Tibial nerve (tissue), 4 donors: ENCODE measurements around the gene ZNF711. TPM values are rescaled to one million over a fixed set of nuclear protein-coding genes. Genes with fewer than 3 reads are reported as not detected.
"Not testable (repeated sequence)": the region's sequence is repeated elsewhere in the genome, so short reads cannot be mapped to it uniquely, and the experiment has no call there.

ENCODE experiments used
- DNase-seq, 2 donors: peaks; one replicate each; pipeline ENCODE4 v3.0.0-alpha.2; 2019; ENCODE audit warnings: low spot score in 2 of 2
- H3K27ac ChIP-seq, 4 donors: fragments of 200-600 bp; sonication (generic) in 3 of 4; one replicate each; pipeline ENCODE4 v1.5.1; 2017 to 2019; ENCODE audit warnings: mild to moderate bottlenecking in 1 of 4
- H3K27me3 ChIP-seq, 2 donors: fragments of 200-600 bp; sonication (generic) in 1 of 2; one replicate each; pipeline versions ENCODE4 v1.5.1 to v1.6.0; 2017 to 2019
- H3K36me3 ChIP-seq, 3 donors: fragments of 200-600 bp; sonication (generic); one replicate each; pipeline ENCODE4 v1.5.1; 2018 to 2019
- H3K4me1 ChIP-seq, 4 donors: fragments of 200-600 bp; sonication (generic) in 3 of 4; one replicate each; pipeline ENCODE4 v1.5.1; 2017 to 2019
- H3K4me3 ChIP-seq, 4 donors: fragments of 200-600 bp; sonication (generic) in 3 of 4; one replicate each; pipeline ENCODE4 v1.5.1; 2017 to 2019; ENCODE audit warnings: mild to moderate bottlenecking in 1 of 4, moderate library complexity in 1 of 4
- H3K9me3 ChIP-seq, 4 donors: fragments of 200-600 bp; sonication (generic) in 3 of 4; one replicate each; pipeline ENCODE4 v1.5.1; 2017 to 2019
- EP300 ChIP-seq, 2 donors: sonication (generic); formaldehyde crosslinking; IDR thresholded peaks; one replicate each; pipeline ENCODE4 v1.6.1; 2017; ENCODE audit warnings: antibody characterized with exemption in 2 of 2, mild to moderate bottlenecking in 1 of 2
- POLR2A ChIP-seq, 2 donors: fragments of 450-650 bp; IDR thresholded peaks; one replicate each; pipeline ENCODE4 v1.6.1; 2017; ENCODE audit warnings: antibody characterized with exemption in 2 of 2, mild to moderate bottlenecking in 2 of 2, moderate library complexity in 2 of 2
- WGBS, 2 donors: methylation state at CpG; one replicate each; pipeline ENCODE4 v1.1.5; 2018; 5-methylcytosine and 5-hydroxymethylcytosine counted together
- total RNA-seq, 4 donors: library from RNA; depleted of rRNA; stranded (reverse); fragments of >200 nt; gene quantifications; one replicate each; pipeline ENCODE4 v1.1.0, GENCODE V29; 2016
- TF ChIP-seq, protein P1 (sequence below), 5 experiments: fragments of 200-600 bp in 3 of 5; fragments of 450-650 bp in 2 of 5; sonication (generic) in 3 of 5; IDR thresholded peaks; one replicate each; pipeline ENCODE4 v1.5.1; 2016 to 2019; ENCODE audit warnings: antibody characterized with exemption in 5 of 5, mild to moderate bottlenecking in 3 of 5, moderate library complexity in 2 of 5

ZNF711 gene
- total RNA-seq, 4 donors from 2014 or later, result 1.2 to 2.8 (median 1.7) TPM

DNA sequence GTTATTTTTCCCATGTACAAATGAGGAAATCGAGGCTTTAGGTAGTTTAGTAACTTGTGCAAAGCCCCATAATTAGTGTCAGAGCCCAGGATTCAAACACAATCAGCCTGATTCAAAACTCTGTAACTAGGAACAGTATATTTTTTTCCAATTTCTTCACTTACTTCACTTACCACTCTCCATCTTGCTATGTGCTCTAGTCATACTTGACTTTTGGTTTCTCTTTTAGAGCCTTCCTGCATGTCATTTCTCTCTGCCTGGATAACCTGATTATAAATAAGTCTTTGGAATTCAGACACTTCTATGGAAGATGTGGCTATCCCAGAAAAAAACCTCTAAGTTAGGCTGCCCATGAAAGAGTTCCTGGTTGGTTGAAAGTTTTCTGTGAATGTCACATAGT lies 22.4 kb upstream of the ZNF711 start:
- Histone ChIP-seq H3K36me3 (no peaks in the 10 kb centered on the region), H3K27ac (no peak overlapping the region), H3K4me1 (no peaks in the 10 kb centered on the region), H3K27me3 (no peaks in the 10 kb centered on the region), H3K9me3 (no peaks in the 10 kb centered on the region), H3K4me3 (no peak overlapping the region)
- no peak for DNase-seq
- 37 to 92% methylated on average over 1 of the region's 1 CpG for WGBS, 2 donors
- no peak for TF ChIP-seq EP300 (IDR thresholded peaks at IDR 0.05)
- TF ChIP-seq, protein P1, sequence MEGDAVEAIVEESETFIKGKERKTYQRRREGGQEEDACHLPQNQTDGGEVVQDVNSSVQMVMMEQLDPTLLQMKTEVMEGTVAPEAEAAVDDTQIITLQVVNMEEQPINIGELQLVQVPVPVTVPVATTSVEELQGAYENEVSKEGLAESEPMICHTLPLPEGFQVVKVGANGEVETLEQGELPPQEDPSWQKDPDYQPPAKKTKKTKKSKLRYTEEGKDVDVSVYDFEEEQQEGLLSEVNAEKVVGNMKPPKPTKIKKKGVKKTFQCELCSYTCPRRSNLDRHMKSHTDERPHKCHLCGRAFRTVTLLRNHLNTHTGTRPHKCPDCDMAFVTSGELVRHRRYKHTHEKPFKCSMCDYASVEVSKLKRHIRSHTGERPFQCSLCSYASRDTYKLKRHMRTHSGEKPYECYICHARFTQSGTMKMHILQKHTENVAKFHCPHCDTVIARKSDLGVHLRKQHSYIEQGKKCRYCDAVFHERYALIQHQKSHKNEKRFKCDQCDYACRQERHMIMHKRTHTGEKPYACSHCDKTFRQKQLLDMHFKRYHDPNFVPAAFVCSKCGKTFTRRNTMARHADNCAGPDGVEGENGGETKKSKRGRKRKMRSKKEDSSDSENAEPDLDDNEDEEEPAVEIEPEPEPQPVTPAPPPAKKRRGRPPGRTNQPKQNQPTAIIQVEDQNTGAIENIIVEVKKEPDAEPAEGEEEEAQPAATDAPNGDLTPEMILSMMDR (IDR thresholded peaks at IDR 0.05), result no peak
- TF ChIP-seq POLR2A (IDR thresholded peaks at IDR 0.05), result no peak

- H3K27ac ChIP-seq, result no peak overlapping the region
- H3K9me3 ChIP-seq, result no peaks in the 10 kb centered on the region
- no peak for TF ChIP-seq POLR2A (IDR thresholded peaks at IDR 0.05)
- no peak for TF ChIP-seq EP300 (IDR thresholded peaks at IDR 0.05)
- TF ChIP-seq, protein P1 (IDR thresholded peaks at IDR 0.05), result no peak
- H3K4me1 ChIP-seq, result no peaks in the 10 kb centered on the region
- WGBS, 2 donors, result 65 to 73% methylated on average over 2 of the region's 2 CpGs
- no peak overlapping the region for H3K4me3 ChIP-seq
- H3K36me3 ChIP-seq, result no peaks in the 10 kb centered on the region
- no peaks in the 10 kb centered on the region for H3K27me3 ChIP-seq
- DNase-seq, result no peak
Observed at GRCh38 chrX:85223359-85223758, 20.4 kb upstream of the ZNF711 start.

DNA sequence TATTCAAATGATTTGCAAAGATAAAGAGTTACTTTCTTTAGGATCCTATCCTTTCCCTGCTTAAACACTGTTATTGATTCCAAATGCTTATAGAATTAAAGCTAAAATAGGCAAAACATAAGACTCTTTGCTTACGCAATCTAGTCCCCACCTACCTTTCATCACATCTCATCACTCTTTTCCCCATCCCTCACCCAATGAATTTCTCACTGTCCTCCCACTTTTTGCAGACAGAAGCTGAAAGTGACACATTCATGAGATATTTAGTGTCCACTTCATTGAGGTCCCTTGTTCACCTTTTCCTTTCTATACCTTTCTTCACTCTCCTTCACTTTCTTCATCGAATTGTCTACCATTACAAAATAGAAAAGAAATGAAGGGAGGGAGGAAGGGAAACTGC lies 636 bp upstream of the ZNF711 start:
- WGBS, 2 donors, result 28 to 50% methylated on average over 2 of the region's 2 CpGs

GRCh38 chrX:85244450-85245211 lies 840 bp downstream of the ZNF711 start:
- H3K4me3 ChIP-seq, result peak overlapping the region; percentile 34 to 60 (median 42)
- TF ChIP-seq, protein P1 (IDR thresholded peaks at IDR 0.05), result no peak
- TF ChIP-seq POLR2A (IDR thresholded peaks at IDR 0.05), result no peak
- no peak for TF ChIP-seq EP300 (IDR thresholded peaks at IDR 0.05)
- H3K36me3 ChIP-seq, result no peaks in the 10 kb centered on the region
- 1 to 40% methylated on average over 40 to 42 of the region's 42 CpGs for WGBS, 2 donors
- H3K27ac ChIP-seq, result peak overlapping the region in 1 of 4 donors; percentile 50
- H3K27me3 ChIP-seq, result no peaks in the 10 kb centered on the region
- DNase-seq, result no peak
- H3K4me1 ChIP-seq, result peaks cover 0 to 4% (median 0%) of the 10 kb centered on the region in 4 donors
- no peaks in the 10 kb centered on the region for H3K9me3 ChIP-seq

More for the DNA sequence above, 636 bp upstream of the ZNF711 start:
- DNase-seq, result no peak
- Histone ChIP-seq H3K9me3 (no peaks in the 10 kb centered on the region), H3K4me1 (peaks cover 0 to 4% (median 0%) of the 10 kb centered on the region in 4 donors), H3K36me3 (no peaks in the 10 kb centered on the region), H3K27me3 (no peaks in the 10 kb centered on the region), H3K27ac (no peak overlapping the region), H3K4me3 (peak overlapping the region in 2 of 4 donors; percentile 36 to 60)
- TF ChIP-seq EP300 (IDR thresholded peaks at IDR 0.05), result no peak
- TF ChIP-seq, protein P1 (IDR thresholded peaks at IDR 0.05), result no peak

DNA sequence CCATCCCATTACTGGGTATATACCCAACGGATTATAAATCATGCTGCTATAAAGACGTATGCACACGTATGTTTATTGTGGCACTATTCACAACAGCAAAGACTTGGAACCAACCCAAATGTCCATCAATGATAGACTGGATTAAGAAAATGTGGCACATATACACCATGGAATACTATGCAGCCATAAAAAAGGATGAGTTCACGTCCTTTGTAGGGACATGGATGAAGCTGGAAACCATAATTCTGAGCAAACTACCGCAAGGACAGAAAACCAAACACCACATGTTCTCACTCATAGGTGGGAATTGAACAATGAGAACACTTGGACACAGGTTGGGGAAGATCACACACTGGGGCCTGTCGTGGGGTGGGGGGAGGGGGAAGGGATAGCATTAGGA lies 41.5 kb downstream of the ZNF711 start:
- not testable (repeated sequence) for H3K27me3 ChIP-seq, H3K4me1 ChIP-seq, H3K27ac ChIP-seq, H3K4me3 ChIP-seq, H3K36me3 ChIP-seq, H3K9me3 ChIP-seq, DNase-seq
- 90 to 100% methylated on average over 5 to 6 of the region's 6 CpGs for WGBS, 2 donors
